GM18526 (cell line): Measurements from ENCODE around the gene RXYLT1.

Experiments
- POLR2A ChIP-seq: IDR thresholded peaks from 3 replicates; pipeline ENCODE4 v1.6.1; 2011; ENCODE audit not compliant: insufficient read length; ENCODE audit errors: extremely low read depth

Gene RXYLT1

GRCh38 chr12:63855299-63855698 is 75.6 kb downstream of the RXYLT1 start:
- TF ChIP-seq POLR2A, result no peak

- no peak for TF ChIP-seq POLR2A
Measured at GRCh38 chr12:63857771-63858670, 78.3 kb downstream of the RXYLT1 start.
